AG09309 (cell line): ENCODE measurements around the gene AMIGO1.

Source experiments
- DNase-seq: peaks from one replicate; pipeline ENCODE4 v3.0.0-alpha.2; 2010; ENCODE audit warnings: low read depth
- H3K4me3 ChIP-seq: 2 replicates; pipeline ENCODE4 v1.5.1; 2011; ENCODE audit warnings: mild to moderate bottlenecking, low read depth, low read length, moderate library complexity; ENCODE audit not compliant: control insufficient read depth
- CTCF ChIP-seq: IDR thresholded peaks from 2 replicates; pipeline ENCODE4 v1.5.1; 2011; ENCODE audit warnings: mild to moderate bottlenecking, low read depth, low read length, inconsistent platforms; ENCODE audit not compliant: insufficient read depth, control insufficient read depth; ENCODE audit errors: missing control alignments

The AMIGO1 gene

GRCh38 chr1:109514846-109515245 lies 5.3 kb upstream of the AMIGO1 start:
- TF ChIP-seq CTCF: no peak
- DNase-seq: no peak
- H3K4me3 ChIP-seq: no peak overlapping the region

GRCh38 chr1:109513110-109513710 lies 3.7 kb upstream of the AMIGO1 start:
- DNase-seq: no peak
- no peak for TF ChIP-seq CTCF
- no peak overlapping the region for H3K4me3 ChIP-seq

GRCh38 chr1:109508873-109509175 lies 703 bp downstream of the AMIGO1 start:
- peak overlapping the region; percentile 67 for H3K4me3 ChIP-seq
- no peak for TF ChIP-seq CTCF
- DNase-seq: no peak

GRCh38 chr1:109508001-109508872 lies 1.3 kb downstream of the AMIGO1 start:
- TF ChIP-seq CTCF: no peak
- no peak overlapping the region for H3K4me3 ChIP-seq
- DNase-seq: no peak

GRCh38 chr1:109504974-109505373 lies 4.6 kb downstream of the AMIGO1 start:
- H3K4me3 ChIP-seq: no peak overlapping the region
- no peak for TF ChIP-seq CTCF
- no peak for DNase-seq

GRCh38 chr1:109503935-109504334 lies 5.6 kb downstream of the AMIGO1 start:
- no peak overlapping the region for H3K4me3 ChIP-seq
- TF ChIP-seq CTCF: no peak
- no peak for DNase-seq
